Measurements from ENCODE around the gene ARL6.

- TF ChIP-seq TAF1 (IDR thresholded peaks at IDR 0.05; ENCODE audit: low read depth, low read length) (no peak), JUND (IDR thresholded peaks at IDR 0.05; ENCODE audit: low read length) (no peak), TBP (IDR thresholded peaks at IDR 0.05; ENCODE audit: low read depth, low read length) (no peak), SUZ12 (IDR thresholded peaks at IDR 0.05; ENCODE audit: low read length) (no peak), CTCF (IDR thresholded peaks at IDR 0.05; ENCODE audit: control extremely low read depth in 1 of 3, insufficient read depth in 1 of 3, low read depth in 1 of 3, low read length in 3 of 3) (no peak), MAFK (IDR thresholded peaks at IDR 0.05; ENCODE audit: low read depth, low read length) (no peak), GTF2F1 (IDR thresholded peaks at IDR 0.05; ENCODE audit: borderline replicate concordance, low read depth, low read length) (no peak), POLR2A (IDR thresholded peaks at IDR 0.05; ENCODE audit: control extremely low read depth in 1 of 2, low read depth in 2 of 2, low read length in 2 of 2) (no peak), SRF (IDR thresholded peaks at IDR 0.05; ENCODE audit: low read depth, low read length) (no peak)
These were observed 77.4 kb downstream of the ARL6 start for GRCh38 chr3:97841956-97842355.

Measured in H1 (cell line).